Measurements from ENCODE around the gene PHF20. TPM values are rescaled to one million over a fixed set of nuclear protein-coding genes. Genes with fewer than 3 reads are reported as not detected.

PHF20 gene
- total and polyA plus RNA-seq, 2 of the 13 experiments (the other 11 are each of a cell fraction or from before 2014, with no cell fraction given) = 22.8 to 34.1 TPM

DNA sequence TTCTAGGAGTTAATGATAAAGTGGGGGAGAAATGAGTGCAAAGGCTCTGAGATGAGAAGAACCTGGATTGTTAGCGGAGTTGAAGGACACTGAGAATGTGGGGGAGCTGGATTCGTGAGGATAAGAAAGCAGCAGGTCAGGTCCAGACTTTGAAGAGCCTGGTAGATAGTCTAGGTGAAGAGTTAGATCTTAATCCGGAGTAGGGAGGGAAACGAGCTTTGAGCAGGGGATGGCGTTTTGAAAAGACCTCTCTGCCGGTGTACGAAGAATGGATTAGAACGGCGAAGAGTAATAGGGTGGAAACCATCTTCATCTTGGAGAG, 487 bp upstream of the PHF20 start (continued):
- TF ChIP-seq ZNF512 (CRISPR knock-in tag; IDR thresholded peaks at IDR 0.05) (no peak), SUZ12 (IDR thresholded peaks at IDR 0.05; ENCODE audit: low read depth, low read length) (no peak), REXO4 (CRISPR knock-in tag; IDR thresholded peaks at IDR 0.05; ENCODE audit: borderline replicate concordance) (no peak), HOXA5 (CRISPR knock-in tag; IDR thresholded peaks at IDR 0.05) (no peak), FLYWCH1 (CRISPR knock-in tag; IDR thresholded peaks at IDR 0.05) (0 out of 2 replicates have a peak, but pooled peaks have one; percentile 12), ATF7 (IDR thresholded peaks at IDR 0.05) (no peak), ATF7 (CRISPR knock-in tag; IDR thresholded peaks at IDR 0.05) (no peak), ZNF430 (CRISPR knock-in tag; IDR thresholded peaks at IDR 0.05) (no peak), CREM (IDR thresholded peaks at IDR 0.05) (no peak), CREM (CRISPR knock-in tag; IDR thresholded peaks at IDR 0.05) (no peak), HBP1 (CRISPR knock-in tag; IDR thresholded peaks at IDR 0.05; ENCODE audit: low read depth) (no peak), NBN (conservative IDR thresholded peaks at IDR 0.05) (0 out of 2 replicates have a peak, but pooled peaks have one; percentile 34)

GRCh38 chr20:35772563-35773058, 796 bp downstream of the PHF20 start:
- peak overlapping the region; percentile 46 for H3K27ac ChIP-seq (ENCODE audit: extremely low read length, insufficient read depth, low read length)
- WGBS (ENCODE audit: low lambda C conversion rate) = 23% methylated on average over 8 of the region's 8 CpGs
- ATAC-seq = no peak
- POLR2A ChIA-PET = interaction anchor here (0.8 to 16.6 kb wide), 18 partner anchors 9 to 318 kb away, joined by 3 to 461 read pairs (median 6); partner anchors contain the start of genes CPNE1, ERGIC3, NFS1 and RBM12
- H3K79me2 ChIP-seq (ENCODE audit: insufficient read depth, low read length) = peaks cover 43% of the 10 kb centered on the region
- no peaks in the 10 kb centered on the region for H3K9me3 ChIP-seq (ENCODE audit: low read length)
- H4K20me1 ChIP-seq (ENCODE audit: insufficient read depth, low read length) = no peaks in the 10 kb centered on the region
- no peaks in the 10 kb centered on the region; a peak in 1 of 5 replicates for H3K27me3 ChIP-seq (ENCODE audit: control insufficient read depth in 1 of 2, insufficient read depth in 2 of 2, low read length in 2 of 2)
- DNase-seq (ENCODE audit: low spot score) = no peak
- H3K4me2 ChIP-seq (ENCODE audit: low read depth, low read length) = peak overlapping the region; percentile 93
- H3K9ac ChIP-seq (ENCODE audit: insufficient read depth, low read depth, low read length) = peak overlapping the region; percentile 83
- intact Hi-C loops (cut with micrococcal nuclease; ENCODE audit: unreplicated experiment) = loop anchor here (1.0 kb wide), 1 partner anchor 30 kb away; the partner anchor contains the start of gene RBM39
- in situ Hi-C loops (cut with HindIII; ENCODE audit: extremely low pct_ligation_motif_present, low pct_unique_long_range_greater_than_20kb) = no loop called here
- CTCF ChIA-PET (ENCODE audit: low intra/inter-chr PET ratio, low total read pairs) = no interaction called here
- H3K4me1 ChIP-seq (ENCODE audit: insufficient read depth, low read length) = peaks cover 69% of the 10 kb centered on the region
- H2AFZ ChIP-seq (ENCODE audit: low read length) = no peak overlapping the region
- peaks cover 1 to 8% of the 10 kb centered on the region in 2 experiments; a peak in 1 of 5 replicates for H3K36me3 ChIP-seq (replicated peaks in 1 of 2; ENCODE audit: control insufficient read depth in 1 of 2, insufficient read depth in 2 of 2, low read length in 2 of 2)
- peak overlapping the region; percentile 76 to 85 (median 81) for H3K4me3 ChIP-seq (replicated peaks in 1 of 3; ENCODE audit: insufficient read depth in 1 of 3, low read depth in 2 of 3, low read length in 3 of 3)
- no peak for FAIRE-seq
- TSS peak; percentile 64 for BruUV-seq (replicated peaks)
- TF ChIP-seq FOXM1 (CRISPR knock-in tag; IDR thresholded peaks at IDR 0.05) (no peak), ZNF33A (CRISPR knock-in tag; IDR thresholded peaks at IDR 0.05; ENCODE audit: borderline replicate concordance) (peak; percentile 86; the same call in 1 of the 2 replicates), LCORL (IDR thresholded peaks at IDR 0.05) (no peak), LCORL (CRISPR knock-in tag; IDR thresholded peaks at IDR 0.05) (peak; percentile 54; the same call in 1 of the 2 replicates), NFATC3 (CRISPR knock-in tag; IDR thresholded peaks at IDR 0.05) (0 out of 2 replicates have a peak, but pooled peaks have one; percentile 25), ZNF143 (CRISPR knock-in tag; IDR thresholded peaks at IDR 0.05) (no peak), NR3C1 (CRISPR knock-in tag; IDR thresholded peaks at IDR 0.05) (no peak)
- TF ChIP-seq, protein P1, sequence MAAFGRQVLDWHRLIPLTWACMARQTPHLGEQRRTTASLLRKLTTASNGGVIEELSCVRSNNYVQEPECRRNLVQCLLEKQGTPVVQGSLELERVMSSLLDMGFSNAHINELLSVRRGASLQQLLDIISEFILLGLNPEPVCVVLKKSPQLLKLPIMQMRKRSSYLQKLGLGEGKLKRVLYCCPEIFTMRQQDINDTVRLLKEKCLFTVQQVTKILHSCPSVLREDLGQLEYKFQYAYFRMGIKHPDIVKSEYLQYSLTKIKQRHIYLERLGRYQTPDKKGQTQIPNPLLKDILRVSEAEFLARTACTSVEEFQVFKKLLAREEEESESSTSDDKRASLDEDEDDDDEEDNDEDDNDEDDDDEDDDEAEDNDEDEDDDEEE (CRISPR knock-in tag; IDR thresholded peaks at IDR 0.05) = no peak
- TF ChIP-seq, protein P2, sequence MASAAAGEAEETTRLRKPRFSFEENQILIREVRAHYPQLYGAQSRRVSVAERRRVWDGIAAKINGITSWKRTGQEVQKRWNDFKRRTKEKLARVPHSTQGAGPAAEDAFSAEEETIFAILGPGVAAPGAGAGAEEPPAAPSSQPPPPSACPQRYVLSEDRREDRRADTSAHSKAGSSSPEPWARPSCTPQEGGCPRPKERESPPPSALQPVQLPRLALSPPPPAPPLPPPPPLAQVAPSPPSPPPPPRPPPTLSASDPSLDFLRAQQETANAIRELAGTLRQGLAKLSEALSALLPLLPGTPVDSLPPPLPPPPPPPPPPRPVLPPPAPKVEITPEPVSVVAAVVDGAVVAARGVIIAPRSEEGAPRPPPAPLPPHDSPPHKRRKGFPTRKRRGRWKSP (CRISPR knock-in tag; IDR thresholded peaks at IDR 0.05) = 0 out of 2 replicates have a peak, but pooled peaks have one; percentile 16
